RPMI7951 (cell line): Measurements from ENCODE around the gene CC2D1B. TPM values are rescaled to one million over a fixed set of nuclear protein-coding genes. Genes with fewer than 3 reads are reported as not detected.
"Not testable (repeated sequence)": the region's sequence is repeated elsewhere in the genome, so short reads cannot be mapped to it uniquely, and the experiment has no call there.

Source experiments
- DNase-seq: peaks from one replicate; pipeline ENCODE4 v3.0.0-alpha.2; 2012; ENCODE audit warnings: low read depth
- total RNA-seq: library from RNA; depleted of rRNA; stranded (reverse); fragments of >200 nt; shearing (Covaris generic); gene quantifications from 2 replicates; pipeline ENCODE4 v1.2.3, GENCODE V29; 2014; rRNA removed

The CC2D1B gene
- total RNA-seq = 18.3 and 19.9 TPM in 2 replicates

GRCh38 chr1:52365746-52366516, at the start of gene CC2D1B:
TSS of gene CC2D1B (minus strand) at chr1:52366205. CDS start at chr1:52364620, 1,585 bp downstream.
- DNase-seq = peak; percentile 96

- no peak for DNase-seq
Measured at GRCh38 chr1:52414942-52415341, 48.9 kb upstream of the CC2D1B start.

GRCh38 chr1:52413410-52413989, 47.5 kb upstream of the CC2D1B start:
- DNase-seq = no peak

GRCh38 chr1:52404975-52405338, 39.0 kb upstream of the CC2D1B start:
- no peak for DNase-seq

- DNase-seq = peak; percentile 96
Measured at GRCh38 chr1:52404116-52404974, 38.3 kb upstream of the CC2D1B start, which contains the start of the genes ORC1 and PRPF38A. TSS of gene ORC1 (minus strand) at chr1:52404423. CDS start at chr1:52402223, 2,200 bp downstream. TSS of gene PRPF38A (plus strand) at chr1:52404602. CDS start at chr1:52404750, 148 bp downstream.

GRCh38 chr1:52403566-52404115, 37.6 kb upstream of the CC2D1B start:
- peak; percentile 81 for DNase-seq

- DNase-seq = no peak
Measured at GRCh38 chr1:52402860-52403240, 36.8 kb upstream of the CC2D1B start.

GRCh38 chr1:52400131-52400530, 34.1 kb upstream of the CC2D1B start:
- DNase-seq = no peak

- DNase-seq = no peak
Measured at GRCh38 chr1:52399629-52400028, 33.6 kb upstream of the CC2D1B start.

- no peak for DNase-seq
Measured at GRCh38 chr1:52393174-52393573, 27.2 kb upstream of the CC2D1B start.

GRCh38 chr1:52386458-52386857, 20.5 kb upstream of the CC2D1B start:
- no peak for DNase-seq

GRCh38 chr1:52385376-52385775, 19.4 kb upstream of the CC2D1B start:
- DNase-seq = no peak

GRCh38 chr1:52369851-52370250, 3.8 kb upstream of the CC2D1B start:
- not testable (repeated sequence) for DNase-seq

- peak; percentile 56 for DNase-seq
Measured at GRCh38 chr1:52368383-52369172, 2.6 kb upstream of the CC2D1B start.

- DNase-seq = no peak
Measured at GRCh38 chr1:52367272-52367671, 1.3 kb upstream of the CC2D1B start.

- DNase-seq = no peak
Measured at GRCh38 chr1:52366517-52366827, 467 bp upstream of the CC2D1B start.

- DNase-seq = peak; percentile 82
Measured at GRCh38 chr1:52365071-52365745, 797 bp downstream of the CC2D1B start.

- DNase-seq = no peak
Measured at GRCh38 chr1:52364235-52364839, 1.7 kb downstream of the CC2D1B start.

- DNase-seq = no peak
Measured at GRCh38 chr1:52360595-52360968, 5.4 kb downstream of the CC2D1B start.
